Measurements from ENCODE around the gene RNF25. TPM values are rescaled to one million over a fixed set of nuclear protein-coding genes. Genes with fewer than 3 reads are reported as not detected.
A peak's percentile ranks its signal among the peaks of the same experiment; 100 is the strongest.

RNF25 gene
- polyA plus RNA-seq, 4 donors = 15.1 to 19.8 (median 18.5) TPM

GRCh38 chr2:218648088-218648786, 23.6 kb downstream of the RNF25 start:
- Histone ChIP-seq H3K9me3 (ENCODE audit: control insufficient read depth in 2 of 2, insufficient read depth in 1 of 2, low read depth in 1 of 2, low read length in 1 of 2) (no peaks in the 10 kb centered on the region), H3K36me3 (ENCODE audit: control insufficient read depth in 3 of 3, insufficient read depth in 2 of 3, low read depth in 1 of 3, low read length in 3 of 3) (peaks cover 13 to 66% (median 36%) of the 10 kb centered on the region in 3 donors), H3K27me3 (ENCODE audit: control insufficient read depth in 3 of 3, insufficient read depth in 3 of 3, low read length in 3 of 3) (no peaks in the 10 kb centered on the region), H3K4me1 (ENCODE audit: control insufficient read depth in 3 of 3, insufficient read depth in 2 of 3, low read depth in 1 of 3, low read length in 2 of 3) (peaks cover 0 to 20% (median 0%) of the 10 kb centered on the region in 3 donors), H3K27ac (ENCODE audit: low read depth in 1 of 3, low read length in 2 of 3) (no peak overlapping the region), H3K4me3 (ENCODE audit: low read depth in 1 of 3, low read length in 3 of 3) (no peak overlapping the region)
- DNase-seq = peak; percentile 59 to 64
- FAIRE-seq = no peak
- 70 to 71% (median 71%) methylated on average over 9 of the region's 9 CpGs for WGBS, 3 donors

DNA sequence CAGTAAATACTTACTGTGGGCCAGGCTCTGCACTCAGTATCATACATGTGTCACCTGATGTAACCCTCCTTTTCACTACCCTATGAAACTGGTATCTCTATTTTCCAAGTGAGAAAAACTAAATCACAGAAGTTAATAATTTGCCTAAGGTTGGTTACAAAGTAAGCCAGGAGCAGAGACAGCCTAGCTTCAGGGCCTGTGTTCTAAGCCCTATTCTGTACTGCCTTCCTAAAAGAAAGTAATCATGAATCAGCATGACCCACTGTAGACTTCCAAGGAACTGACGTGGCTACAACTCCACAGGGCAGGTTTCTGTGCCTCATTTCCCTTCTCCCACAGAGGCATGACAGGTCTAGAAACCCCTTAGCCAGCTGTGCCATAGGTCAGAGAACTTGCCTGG, 26.7 kb downstream of the RNF25 start:
- 75 to 82% (median 75%) methylated on average over 1 of the region's 1 CpG for WGBS, 3 donors
- FAIRE-seq (no peak), DNase-seq (peak in 1 of 2 donors; percentile 71)
- Histone ChIP-seq H3K9me3 (ENCODE audit: control insufficient read depth in 2 of 2, insufficient read depth in 1 of 2, low read depth in 1 of 2, low read length in 1 of 2) (no peaks in the 10 kb centered on the region), H3K4me3 (ENCODE audit: low read depth in 1 of 3, low read length in 3 of 3) (no peak overlapping the region), H3K4me1 (ENCODE audit: control insufficient read depth in 3 of 3, insufficient read depth in 2 of 3, low read depth in 1 of 3, low read length in 2 of 3) (peaks cover 0 to 20% (median 0%) of the 10 kb centered on the region in 3 donors), H3K27ac (ENCODE audit: low read depth in 1 of 3, low read length in 2 of 3) (peak overlapping the region in 1 of 3 donors; percentile 53), H3K36me3 (ENCODE audit: control insufficient read depth in 3 of 3, insufficient read depth in 2 of 3, low read depth in 1 of 3, low read length in 3 of 3) (peaks cover 14 to 75% (median 30%) of the 10 kb centered on the region in 3 donors), H3K27me3 (ENCODE audit: control insufficient read depth in 3 of 3, insufficient read depth in 3 of 3, low read length in 3 of 3) (no peaks in the 10 kb centered on the region)

GRCh38 chr2:218644721-218645120, 27.1 kb downstream of the RNF25 start:
- peaks cover 16 to 73% (median 30%) of the 10 kb centered on the region in 3 donors for H3K36me3 ChIP-seq (ENCODE audit: control insufficient read depth in 3 of 3, insufficient read depth in 2 of 3, low read depth in 1 of 3, low read length in 3 of 3)
- DNase-seq (no peak), FAIRE-seq (no peak)
- H3K27ac ChIP-seq (ENCODE audit: low read depth in 1 of 3, low read length in 2 of 3) = peak overlapping the region in 1 of 3 donors; percentile 53
- no peaks in the 10 kb centered on the region for H3K9me3 ChIP-seq (ENCODE audit: control insufficient read depth in 2 of 2, insufficient read depth in 1 of 2, low read depth in 1 of 2, low read length in 1 of 2)
- no peaks in the 10 kb centered on the region for H3K27me3 ChIP-seq (ENCODE audit: control insufficient read depth in 3 of 3, insufficient read depth in 3 of 3, low read length in 3 of 3)
- 89 to 91% (median 91%) methylated on average over 11 of the region's 11 CpGs for WGBS, 3 donors
- H3K4me1 ChIP-seq (ENCODE audit: control insufficient read depth in 3 of 3, insufficient read depth in 2 of 3, low read depth in 1 of 3, low read length in 2 of 3) = peaks cover 0 to 20% (median 0%) of the 10 kb centered on the region in 3 donors
- H3K4me3 ChIP-seq (ENCODE audit: low read depth in 1 of 3, low read length in 3 of 3) = no peak overlapping the region

GRCh38 chr2:218643751-218644310, 28.0 kb downstream of the RNF25 start:
- FAIRE-seq = no peak
- 86 to 93% (median 93%) methylated on average over 10 of the region's 10 CpGs for WGBS, 3 donors
- Histone ChIP-seq H3K27me3 (ENCODE audit: control insufficient read depth in 3 of 3, insufficient read depth in 3 of 3, low read length in 3 of 3) (no peaks in the 10 kb centered on the region), H3K27ac (ENCODE audit: low read depth in 1 of 3, low read length in 2 of 3) (no peak overlapping the region), H3K9me3 (ENCODE audit: control insufficient read depth in 2 of 2, insufficient read depth in 1 of 2, low read depth in 1 of 2, low read length in 1 of 2) (no peaks in the 10 kb centered on the region), H3K4me3 (ENCODE audit: low read depth in 1 of 3, low read length in 3 of 3) (no peak overlapping the region), H3K36me3 (ENCODE audit: control insufficient read depth in 3 of 3, insufficient read depth in 2 of 3, low read depth in 1 of 3, low read length in 3 of 3) (peaks cover 11 to 72% (median 28%) of the 10 kb centered on the region in 3 donors), H3K4me1 (ENCODE audit: control insufficient read depth in 3 of 3, insufficient read depth in 2 of 3, low read depth in 1 of 3, low read length in 2 of 3) (peaks cover 0 to 20% (median 0%) of the 10 kb centered on the region in 3 donors)
- no peak for DNase-seq

DNA sequence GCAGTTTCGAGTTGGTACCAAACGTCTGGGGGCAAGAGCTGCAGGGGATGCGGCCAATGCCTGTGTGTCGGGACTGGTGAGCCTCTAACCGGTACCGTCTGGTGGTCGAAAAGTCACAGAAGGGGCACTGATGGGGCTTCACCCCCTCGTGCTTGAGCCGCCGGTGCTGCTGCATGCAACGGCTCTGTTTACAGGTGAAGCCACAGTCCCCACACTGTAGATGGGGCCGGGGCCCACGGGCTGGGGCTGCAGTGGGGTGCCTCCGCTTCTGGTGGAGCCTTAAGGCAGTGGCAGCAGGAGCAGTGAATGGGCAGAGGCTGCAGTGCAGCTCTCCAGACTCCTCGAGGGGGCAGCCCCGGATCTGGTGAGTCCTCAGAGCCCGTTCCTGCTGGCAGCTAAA, 29.0 kb downstream of the RNF25 start:
- no peaks in the 10 kb centered on the region for H3K27me3 ChIP-seq (ENCODE audit: control insufficient read depth in 3 of 3, insufficient read depth in 3 of 3, low read length in 3 of 3)
- 91 to 93% (median 93%) methylated on average over 17 of the region's 17 CpGs for WGBS, 3 donors
- no peak for FAIRE-seq

DNA sequence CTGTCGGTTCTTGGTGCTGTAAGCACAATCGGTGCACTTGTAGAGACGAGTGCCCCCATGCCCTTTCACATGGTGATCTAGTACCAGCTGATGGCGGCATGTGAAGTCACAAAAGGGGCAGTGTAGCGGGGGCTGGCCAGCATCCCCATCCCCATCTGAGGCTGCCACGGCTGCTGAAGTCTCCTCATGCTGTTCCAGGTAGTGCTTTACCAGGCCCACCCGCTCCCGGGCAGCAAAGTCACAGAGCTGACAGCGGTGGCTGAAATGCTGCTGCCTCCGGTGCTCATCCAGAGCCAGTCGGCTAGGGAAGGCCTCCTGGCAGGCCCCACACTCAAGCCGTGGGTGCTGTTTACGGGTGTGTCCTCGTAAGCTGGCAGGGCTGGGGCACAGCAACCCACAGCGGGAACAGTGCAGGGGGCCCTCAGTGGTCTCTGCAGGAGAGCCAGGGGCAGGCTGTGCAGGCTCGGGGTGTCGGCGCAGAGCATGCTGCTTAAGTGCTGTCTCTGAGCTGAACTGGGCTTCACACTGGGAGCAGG, 29.6 kb downstream of the RNF25 start:
- no peak overlapping the region for H3K4me3 ChIP-seq (ENCODE audit: low read depth in 1 of 3, low read length in 3 of 3)
- DNase-seq = no peak
- no peak overlapping the region for H3K27ac ChIP-seq (ENCODE audit: low read depth in 1 of 3, low read length in 2 of 3)
- no peaks in the 10 kb centered on the region for H3K9me3 ChIP-seq (ENCODE audit: control insufficient read depth in 2 of 2, insufficient read depth in 1 of 2, low read depth in 1 of 2, low read length in 1 of 2)
- H3K36me3 ChIP-seq (ENCODE audit: control insufficient read depth in 3 of 3, insufficient read depth in 2 of 3, low read depth in 1 of 3, low read length in 3 of 3) = peaks cover 22 to 74% (median 32%) of the 10 kb centered on the region in 3 donors
- peaks cover 0 to 20% (median 0%) of the 10 kb centered on the region in 3 donors for H3K4me1 ChIP-seq (ENCODE audit: control insufficient read depth in 3 of 3, insufficient read depth in 2 of 3, low read depth in 1 of 3, low read length in 2 of 3)
- WGBS, 3 donors = 92 to 94% (median 93%) methylated on average over 16 to 18 of the region's 18 CpGs
- FAIRE-seq = no peak
- no peaks in the 10 kb centered on the region for H3K27me3 ChIP-seq (ENCODE audit: control insufficient read depth in 3 of 3, insufficient read depth in 3 of 3, low read length in 3 of 3)

More for the DNA sequence above, 29.0 kb downstream of the RNF25 start:
- peaks cover 19 to 74% (median 32%) of the 10 kb centered on the region in 3 donors for H3K36me3 ChIP-seq (ENCODE audit: control insufficient read depth in 3 of 3, insufficient read depth in 2 of 3, low read depth in 1 of 3, low read length in 3 of 3)
- peaks cover 0 to 20% (median 0%) of the 10 kb centered on the region in 3 donors for H3K4me1 ChIP-seq (ENCODE audit: control insufficient read depth in 3 of 3, insufficient read depth in 2 of 3, low read depth in 1 of 3, low read length in 2 of 3)
- DNase-seq = no peak
- no peak overlapping the region for H3K4me3 ChIP-seq (ENCODE audit: low read depth in 1 of 3, low read length in 3 of 3)
- no peak overlapping the region for H3K27ac ChIP-seq (ENCODE audit: low read depth in 1 of 3, low read length in 2 of 3)
- no peaks in the 10 kb centered on the region for H3K9me3 ChIP-seq (ENCODE audit: control insufficient read depth in 2 of 2, insufficient read depth in 1 of 2, low read depth in 1 of 2, low read length in 1 of 2)

DNA sequence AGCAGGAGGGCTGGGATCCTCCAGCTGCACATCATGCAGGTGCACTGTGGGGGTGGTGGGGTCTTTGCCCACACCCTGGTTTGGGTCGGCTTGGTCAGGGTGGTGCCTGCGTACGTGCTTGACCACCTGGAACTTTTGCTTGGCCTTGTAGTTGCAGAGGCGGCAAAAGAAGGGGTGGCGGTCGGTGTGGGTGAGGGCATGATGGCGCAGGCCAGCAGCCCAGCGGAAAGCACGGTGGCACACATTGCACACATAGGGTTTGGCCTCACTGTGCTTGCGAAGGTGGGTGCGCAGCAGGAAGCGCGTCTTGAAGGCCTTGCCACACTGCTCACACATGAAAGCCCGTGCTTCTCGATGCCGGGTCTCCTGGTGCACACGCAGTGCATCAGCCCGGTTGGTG, 33.4 kb downstream of the RNF25 start:
- FAIRE-seq (no peak), DNase-seq (no peak)
- Histone ChIP-seq H3K27me3 (ENCODE audit: control insufficient read depth in 3 of 3, insufficient read depth in 3 of 3, low read length in 3 of 3) (no peaks in the 10 kb centered on the region), H3K4me3 (ENCODE audit: low read depth in 1 of 3, low read length in 3 of 3) (no peak overlapping the region), H3K4me1 (ENCODE audit: control insufficient read depth in 3 of 3, insufficient read depth in 2 of 3, low read depth in 1 of 3, low read length in 2 of 3) (no peaks in the 10 kb centered on the region), H3K9me3 (ENCODE audit: control insufficient read depth in 2 of 2, insufficient read depth in 1 of 2, low read depth in 1 of 2, low read length in 1 of 2) (no peaks in the 10 kb centered on the region), H3K27ac (ENCODE audit: low read depth in 1 of 3, low read length in 2 of 3) (no peak overlapping the region), H3K36me3 (ENCODE audit: control insufficient read depth in 3 of 3, insufficient read depth in 2 of 3, low read depth in 1 of 3, low read length in 3 of 3) (peaks cover 20 to 69% (median 24%) of the 10 kb centered on the region in 3 donors)
- WGBS, 3 donors = 97 to 98% (median 97%) methylated on average over 18 of the region's 18 CpGs

GRCh38 chr2:218635719-218636118, 36.1 kb downstream of the RNF25 start:
- H3K27me3 ChIP-seq (ENCODE audit: control insufficient read depth in 3 of 3, insufficient read depth in 3 of 3, low read length in 3 of 3) = no peaks in the 10 kb centered on the region
- H3K36me3 ChIP-seq (ENCODE audit: control insufficient read depth in 3 of 3, insufficient read depth in 2 of 3, low read depth in 1 of 3, low read length in 3 of 3) = peaks cover 18 to 48% (median 24%) of the 10 kb centered on the region in 3 donors
- FAIRE-seq (no peak), DNase-seq (no peak)
- no peaks in the 10 kb centered on the region for H3K9me3 ChIP-seq (ENCODE audit: control insufficient read depth in 2 of 2, insufficient read depth in 1 of 2, low read depth in 1 of 2, low read length in 1 of 2)
- no peaks in the 10 kb centered on the region for H3K4me1 ChIP-seq (ENCODE audit: control insufficient read depth in 3 of 3, insufficient read depth in 2 of 3, low read depth in 1 of 3, low read length in 2 of 3)
- H3K27ac ChIP-seq (ENCODE audit: low read depth in 1 of 3, low read length in 2 of 3) = no peak overlapping the region
- H3K4me3 ChIP-seq (ENCODE audit: low read depth in 1 of 3, low read length in 3 of 3) = no peak overlapping the region
- 92 to 96% (median 95%) methylated on average over 5 of the region's 5 CpGs for WGBS, 3 donors

All from small intestine (tissue), 7 donors.